ENCODE data around the gene HNF1B.

HNF1B gene

GRCh38 chr17:37743875-37744632 lies 805 bp downstream of the HNF1B start:
- DNase-seq (ENCODE audit: low spot score) = no peak
- TF ChIP-seq CTCF (IDR thresholded peaks at IDR 0.05) = no peak
- Histone ChIP-seq H3K4me3 (peak overlapping the region; percentile 32), H3K27ac (no peak overlapping the region)

GRCh38 chr17:37743612-37743874 lies 1.3 kb downstream of the HNF1B start:
- no peak for DNase-seq (ENCODE audit: low spot score)
- H3K27ac ChIP-seq = no peak overlapping the region
- H3K4me3 ChIP-seq = peak overlapping the region; percentile 32

GRCh38 chr17:37742762-37743611 lies 1.9 kb downstream of the HNF1B start:
- H3K27ac ChIP-seq = no peak overlapping the region
- no peak for DNase-seq (ENCODE audit: low spot score)
- H3K4me3 ChIP-seq = peak overlapping the region; percentile 32
- no peak for TF ChIP-seq CTCF (IDR thresholded peaks at IDR 0.05)

More at GRCh38 chr17:37743612-37743874, 1.3 kb downstream of the HNF1B start:
- no peak for TF ChIP-seq CTCF (IDR thresholded peaks at IDR 0.05)

GRCh38 chr17:37742116-37742761 lies 2.6 kb downstream of the HNF1B start:
- Histone ChIP-seq H3K4me3 (peak overlapping the region; percentile 32), H3K27ac (no peak overlapping the region)
- no peak for TF ChIP-seq CTCF (IDR thresholded peaks at IDR 0.05)
- no peak for DNase-seq (ENCODE audit: low spot score)

GRCh38 chr17:37741341-37742115 lies 3.3 kb downstream of the HNF1B start:
- no peak for TF ChIP-seq CTCF (IDR thresholded peaks at IDR 0.05)
- Histone ChIP-seq H3K4me3 (peak overlapping the region; percentile 32), H3K27ac (no peak overlapping the region)
- DNase-seq (ENCODE audit: low spot score) = no peak

GRCh38 chr17:37740915-37741314 lies 3.9 kb downstream of the HNF1B start:
- Histone ChIP-seq H3K4me3 (no peak overlapping the region), H3K27ac (no peak overlapping the region)
- no peak for DNase-seq (ENCODE audit: low spot score)
- no peak for TF ChIP-seq CTCF (IDR thresholded peaks at IDR 0.05)

Data from coronary artery (tissue), 2 donors.